Activated T-cell treated with anti-CD3 and anti-CD28 coated beads, Interleukin-2, amount 50 U/mL, for 24 hours (primary cell): Measurements from ENCODE around the gene AKAP12.
"Not testable (repeated sequence)": the region's sequence is repeated elsewhere in the genome, so short reads cannot be mapped to it uniquely, and the experiment has no call there.

Experiments
- DNase-seq: peaks from one replicate; pipeline ENCODE4 v3.0.0-alpha.2; 2020
- H3K27ac Mint-ChIP-seq: 2 replicates; pipeline ENCODE4 v1.8.0; 2020; ENCODE audit warnings: mild to moderate bottlenecking, mixed read lengths
- H3K27me3 Mint-ChIP-seq: 2 replicates; pipeline ENCODE4 v1.8.0; 2020; ENCODE audit warnings: mixed read lengths
- H3K36me3 Mint-ChIP-seq: 2 replicates; pipeline ENCODE4 v1.8.0; 2020; ENCODE audit warnings: low read depth, mixed read lengths
- H3K4me1 Mint-ChIP-seq: 2 replicates; pipeline ENCODE4 v1.8.0; 2020; ENCODE audit warnings: low read depth, mixed read lengths
- H3K4me3 Mint-ChIP-seq: 2 replicates; pipeline ENCODE4 v1.8.0; 2020; ENCODE audit warnings: mild to moderate bottlenecking, moderate library complexity, mixed read lengths
- H3K9me3 Mint-ChIP-seq: 2 replicates; pipeline ENCODE4 v1.8.0; 2020; ENCODE audit warnings: mixed read lengths

The AKAP12 gene

DNA sequence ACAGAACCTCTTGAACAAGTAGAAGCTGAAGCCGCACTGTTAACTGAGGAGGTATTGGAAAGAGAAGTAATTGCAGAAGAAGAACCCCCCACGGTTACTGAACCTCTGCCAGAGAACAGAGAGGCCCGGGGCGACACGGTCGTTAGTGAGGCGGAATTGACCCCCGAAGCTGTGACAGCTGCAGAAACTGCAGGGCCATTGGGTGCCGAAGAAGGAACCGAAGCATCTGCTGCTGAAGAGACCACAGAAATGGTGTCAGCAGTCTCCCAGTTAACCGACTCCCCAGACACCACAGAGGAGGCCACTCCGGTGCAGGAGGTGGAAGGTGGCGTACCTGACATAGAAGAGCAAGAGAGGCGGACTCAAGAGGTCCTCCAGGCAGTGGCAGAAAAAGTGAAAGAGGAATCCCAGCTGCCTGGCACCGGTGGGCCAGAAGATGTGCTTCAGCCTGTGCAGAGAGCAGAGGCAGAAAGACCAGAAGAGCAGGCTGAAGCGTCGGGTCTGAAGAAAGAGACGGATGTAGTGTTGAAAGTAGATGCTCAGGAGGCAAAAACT lies 111.5 kb downstream of the AKAP12 start:
- H3K4me1 Mint-ChIP-seq: no peaks in the 10 kb centered on the region
- H3K27me3 Mint-ChIP-seq: no peaks in the 10 kb centered on the region
- H3K36me3 Mint-ChIP-seq: peaks cover 2% of the 10 kb centered on the region
- H3K27ac Mint-ChIP-seq: no peak overlapping the region
- no peak overlapping the region for H3K4me3 Mint-ChIP-seq
- H3K9me3 Mint-ChIP-seq: no peaks in the 10 kb centered on the region
- no peak for DNase-seq

DNA sequence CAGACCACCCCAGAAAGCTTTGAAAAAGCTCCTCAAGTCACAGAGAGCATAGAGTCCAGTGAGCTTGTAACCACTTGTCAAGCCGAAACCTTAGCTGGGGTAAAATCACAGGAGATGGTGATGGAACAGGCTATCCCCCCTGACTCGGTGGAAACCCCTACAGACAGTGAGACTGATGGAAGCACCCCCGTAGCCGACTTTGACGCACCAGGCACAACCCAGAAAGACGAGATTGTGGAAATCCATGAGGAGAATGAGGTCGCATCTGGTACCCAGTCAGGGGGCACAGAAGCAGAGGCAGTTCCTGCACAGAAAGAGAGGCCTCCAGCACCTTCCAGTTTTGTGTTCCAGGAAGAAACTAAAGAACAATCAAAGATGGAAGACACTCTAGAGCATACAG lies 112.0 kb downstream of the AKAP12 start:
- Mint-ChIP-seq H3K9me3 (no peaks in the 10 kb centered on the region), H3K36me3 (peaks cover 2% of the 10 kb centered on the region), H3K27me3 (no peaks in the 10 kb centered on the region), H3K27ac (no peak overlapping the region), H3K4me3 (no peak overlapping the region), H3K4me1 (no peaks in the 10 kb centered on the region)
- DNase-seq: no peak

DNA sequence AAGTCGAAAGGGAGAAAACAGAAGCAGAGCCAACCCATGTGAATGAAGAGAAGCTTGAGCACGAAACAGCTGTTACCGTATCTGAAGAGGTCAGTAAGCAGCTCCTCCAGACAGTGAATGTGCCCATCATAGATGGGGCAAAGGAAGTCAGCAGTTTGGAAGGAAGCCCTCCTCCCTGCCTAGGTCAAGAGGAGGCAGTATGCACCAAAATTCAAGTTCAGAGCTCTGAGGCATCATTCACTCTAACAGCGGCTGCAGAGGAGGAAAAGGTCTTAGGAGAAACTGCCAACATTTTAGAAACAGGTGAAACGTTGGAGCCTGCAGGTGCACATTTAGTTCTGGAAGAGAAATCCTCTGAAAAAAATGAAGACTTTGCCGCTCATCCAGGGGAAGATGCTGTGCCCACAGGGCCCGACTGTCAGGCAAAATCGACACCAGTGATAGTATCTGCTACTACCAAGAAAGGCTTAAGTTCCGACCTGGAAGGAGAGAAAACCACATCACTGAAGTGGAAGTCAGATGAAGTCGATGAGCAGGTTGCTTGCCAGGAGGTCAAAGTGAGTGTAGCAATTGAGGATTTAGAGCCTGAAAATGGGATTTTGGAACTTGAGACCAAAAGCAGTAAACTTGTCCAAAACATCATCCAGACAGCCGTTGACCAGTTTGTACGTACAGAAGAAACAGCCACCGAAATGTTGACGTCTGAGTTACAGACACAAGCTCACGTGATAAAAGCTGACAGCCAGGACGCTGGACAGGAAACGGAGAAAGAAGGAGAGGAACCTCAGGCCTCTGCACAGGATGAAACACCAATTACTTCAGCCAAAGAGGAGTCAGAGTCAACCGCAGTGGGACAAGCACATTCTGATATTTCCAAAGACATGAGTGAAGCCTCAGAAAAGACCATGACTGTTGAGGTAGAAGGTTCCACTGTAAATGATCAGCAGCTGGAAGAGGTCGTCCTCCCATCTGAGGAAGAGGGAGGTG lies 112.9 kb downstream of the AKAP12 start:
- no peak overlapping the region for H3K4me3 Mint-ChIP-seq

DNA sequence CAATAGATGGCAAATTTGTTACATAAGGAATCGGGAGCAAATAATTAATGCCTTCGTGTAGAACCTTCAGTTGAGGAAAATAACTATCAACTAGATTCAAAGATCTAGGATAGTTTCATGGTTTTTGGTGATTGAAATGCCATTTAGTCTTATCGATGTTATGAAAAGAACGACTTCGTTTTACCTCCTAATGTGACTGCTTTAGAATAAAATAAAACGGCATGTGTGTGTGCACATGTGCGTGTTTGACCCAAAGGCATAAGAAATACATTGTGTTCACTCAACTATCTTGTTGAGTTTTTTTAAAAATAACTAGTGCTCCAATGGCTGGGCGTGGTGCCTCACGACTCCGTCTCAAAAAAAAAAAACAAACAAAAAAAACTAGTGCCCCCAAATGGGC lies 114.0 kb downstream of the AKAP12 start:
- Mint-ChIP-seq H3K4me3 (no peak overlapping the region), H3K27me3 (no peaks in the 10 kb centered on the region), H3K27ac (no peak overlapping the region), H3K9me3 (no peaks in the 10 kb centered on the region), H3K4me1 (peaks cover 14% of the 10 kb centered on the region), H3K36me3 (peaks cover 11% of the 10 kb centered on the region)
- DNase-seq: no peak

More for the DNA sequence above, 112.9 kb downstream of the AKAP12 start:
- H3K27me3 Mint-ChIP-seq: no peaks in the 10 kb centered on the region
- no peak for DNase-seq
- H3K36me3 Mint-ChIP-seq: peaks cover 2% of the 10 kb centered on the region
- H3K9me3 Mint-ChIP-seq: no peaks in the 10 kb centered on the region
- no peak overlapping the region for H3K27ac Mint-ChIP-seq
- peaks cover 4% of the 10 kb centered on the region for H3K4me1 Mint-ChIP-seq

DNA sequence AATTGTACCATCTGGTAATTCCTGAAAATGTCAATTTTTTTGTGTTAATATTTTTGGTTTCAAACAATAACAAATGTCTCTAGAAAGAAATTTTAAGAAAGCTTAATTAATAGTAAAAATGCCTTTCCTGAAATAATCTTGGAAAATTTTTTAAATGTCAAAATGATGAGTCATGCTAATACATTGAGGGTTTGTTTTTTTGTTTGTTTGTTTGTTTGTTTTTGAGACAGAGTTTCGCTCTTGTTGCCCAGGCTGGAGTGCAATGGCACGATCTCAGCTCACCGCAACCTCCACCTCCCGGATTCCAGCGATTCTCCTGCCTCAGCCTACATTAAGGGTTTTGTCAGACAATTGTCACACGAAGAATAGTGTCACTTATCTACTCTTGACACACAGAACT lies 117.2 kb downstream of the AKAP12 start:
- not testable (repeated sequence) for DNase-seq, H3K27ac Mint-ChIP-seq, H3K27me3 Mint-ChIP-seq, H3K4me3 Mint-ChIP-seq, H3K9me3 Mint-ChIP-seq
- Mint-ChIP-seq H3K36me3 (peaks cover 37% of the 10 kb centered on the region), H3K4me1 (peaks cover 14% of the 10 kb centered on the region)

DNA sequence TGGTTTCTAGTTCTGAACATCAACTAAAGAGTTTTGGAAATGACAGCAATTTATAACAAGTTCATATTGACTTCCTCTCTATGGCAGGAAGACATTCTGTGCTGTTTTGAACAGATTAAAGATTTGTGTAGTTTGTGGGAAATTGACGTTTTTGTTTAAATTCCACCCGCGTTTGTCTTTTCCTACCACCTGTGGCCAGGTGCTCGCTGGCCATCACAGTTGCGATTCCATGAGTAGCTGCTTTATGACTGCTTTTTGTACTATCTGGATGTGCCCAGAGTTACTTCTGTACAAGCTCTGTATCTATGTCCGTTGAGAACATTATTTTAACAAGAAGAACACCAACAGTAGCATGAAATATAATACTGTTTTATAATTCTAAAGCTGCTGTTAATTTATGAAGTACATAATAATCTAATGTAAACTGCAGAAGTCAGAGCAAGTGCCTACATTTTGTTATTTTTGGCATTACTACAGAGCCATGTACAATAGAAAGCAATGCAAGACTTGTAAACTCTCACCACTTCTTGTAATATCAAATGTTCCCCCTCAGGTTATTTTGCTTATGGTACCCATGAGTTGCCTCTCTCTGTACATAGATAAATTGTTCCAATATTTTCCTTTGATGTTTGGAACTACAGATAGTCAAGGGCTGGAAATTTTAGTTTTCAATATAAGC lies 118.1 kb downstream of the AKAP12 start:
- Mint-ChIP-seq H3K4me3 (no peak overlapping the region), H3K27ac (no peak overlapping the region), H3K36me3 (peaks cover 46% of the 10 kb centered on the region), H3K4me1 (peaks cover 14% of the 10 kb centered on the region), H3K27me3 (no peaks in the 10 kb centered on the region), H3K9me3 (no peaks in the 10 kb centered on the region)
- no peak for DNase-seq

DNA sequence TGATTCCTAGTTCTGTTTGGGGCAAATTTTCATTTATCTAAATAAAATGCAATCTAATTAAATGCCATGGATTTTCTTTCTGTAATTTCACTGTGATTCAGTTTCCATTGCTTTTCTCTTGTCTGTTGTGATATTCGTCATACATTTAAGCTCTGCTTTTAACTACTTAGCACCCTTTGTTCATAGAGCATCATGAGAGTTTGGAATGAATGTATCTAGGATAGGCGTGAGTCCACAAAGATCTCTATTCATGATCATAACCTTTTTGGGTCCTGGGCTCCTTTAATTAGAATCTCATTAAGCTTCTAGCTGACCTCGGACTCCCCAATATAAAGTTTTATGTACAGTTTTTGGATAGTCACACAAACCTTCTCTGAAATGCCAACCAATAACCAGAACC lies 118.7 kb downstream of the AKAP12 start:
- Mint-ChIP-seq H3K27me3 (no peaks in the 10 kb centered on the region), H3K4me3 (no peak overlapping the region), H3K36me3 (peaks cover 51% of the 10 kb centered on the region), H3K9me3 (no peaks in the 10 kb centered on the region), H3K27ac (no peak overlapping the region), H3K4me1 (peaks cover 14% of the 10 kb centered on the region)
- DNase-seq: no peak

DNA sequence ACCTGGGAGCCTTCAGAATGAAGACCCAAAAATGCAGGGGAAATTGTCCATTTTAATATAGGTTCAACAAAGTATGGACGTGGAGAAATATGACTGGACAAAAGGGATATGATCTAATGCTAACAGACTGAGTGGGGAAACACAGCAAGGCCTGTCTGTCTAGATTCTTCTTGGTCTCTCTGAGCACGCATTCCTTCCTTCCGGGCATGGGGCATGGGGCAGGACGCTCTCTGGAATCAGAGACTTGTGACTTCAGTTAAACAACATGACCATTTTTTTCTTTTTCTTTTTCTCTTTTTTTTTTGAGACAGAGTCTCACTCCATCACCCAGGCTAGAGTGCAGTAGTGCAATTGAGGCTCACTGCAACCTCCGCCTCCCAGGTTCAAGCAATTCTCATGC lies 119.7 kb downstream of the AKAP12 start:
- Mint-ChIP-seq H3K36me3 (peaks cover 58% of the 10 kb centered on the region), H3K4me1 (peaks cover 14% of the 10 kb centered on the region), H3K9me3 (no peaks in the 10 kb centered on the region), H3K27me3 (no peaks in the 10 kb centered on the region), H3K4me3 (no peak overlapping the region), H3K27ac (no peak overlapping the region)
- no peak for DNase-seq

DNA sequence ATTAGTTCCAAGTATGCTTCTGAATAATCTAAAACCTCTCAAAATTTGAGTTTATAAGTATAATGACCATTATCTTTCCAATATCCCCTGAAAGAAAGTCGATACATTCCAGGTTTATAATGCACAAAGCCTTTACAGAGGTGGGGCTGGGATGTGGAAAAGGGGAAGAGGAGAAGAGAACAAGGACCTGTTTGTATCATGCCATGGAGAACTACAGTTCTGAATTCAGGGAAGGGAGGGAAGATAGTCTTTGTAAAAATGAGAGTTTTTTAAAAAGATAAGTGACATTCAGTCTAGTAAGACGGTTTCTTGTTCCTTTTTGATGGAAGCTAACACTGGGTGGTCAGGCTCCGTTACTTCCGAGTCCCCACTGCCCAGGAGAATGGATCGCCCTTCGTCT lies 125.5 kb downstream of the AKAP12 start:
- Mint-ChIP-seq H3K4me3 (no peak overlapping the region), H3K9me3 (no peaks in the 10 kb centered on the region), H3K36me3 (peaks cover 87% of the 10 kb centered on the region), H3K27me3 (no peaks in the 10 kb centered on the region), H3K4me1 (no peaks in the 10 kb centered on the region), H3K27ac (peak overlapping the region; percentile 44)
- DNase-seq: no peak

DNA sequence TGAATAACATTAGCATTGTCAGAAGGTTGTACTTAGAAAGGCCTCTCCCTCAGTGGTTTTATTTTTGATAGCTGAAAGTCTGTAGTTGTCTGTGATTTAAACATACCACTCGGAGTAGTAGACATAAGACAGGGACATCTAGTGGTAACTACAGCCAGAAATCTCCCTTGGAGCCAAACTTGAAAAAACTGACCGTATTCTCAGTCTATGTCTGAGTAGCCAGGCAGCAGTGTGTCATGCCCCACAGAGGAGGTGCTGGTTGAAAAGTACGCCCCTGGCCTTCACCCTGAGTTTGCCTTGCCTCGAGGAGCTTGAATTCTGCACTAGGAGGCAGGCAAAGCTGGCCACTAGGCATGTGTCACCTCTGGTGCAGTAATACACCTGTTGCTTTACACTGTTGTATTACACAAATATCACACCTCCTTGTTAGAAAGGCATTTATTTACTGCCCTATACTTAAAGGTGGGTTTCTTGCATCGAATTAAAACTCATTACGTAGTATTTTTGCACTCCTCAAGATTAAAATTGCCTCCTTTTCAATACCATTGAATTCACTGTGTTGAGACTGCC lies 130.8 kb downstream of the AKAP12 start:
- H3K36me3 Mint-ChIP-seq: peaks cover 77% of the 10 kb centered on the region
- no peaks in the 10 kb centered on the region for H3K9me3 Mint-ChIP-seq
- H3K27ac Mint-ChIP-seq: peak overlapping the region; percentile 85
- DNase-seq: no peak
- peaks cover 40% of the 10 kb centered on the region for H3K4me1 Mint-ChIP-seq
- no peak overlapping the region for H3K4me3 Mint-ChIP-seq
- H3K27me3 Mint-ChIP-seq: no peaks in the 10 kb centered on the region

DNA sequence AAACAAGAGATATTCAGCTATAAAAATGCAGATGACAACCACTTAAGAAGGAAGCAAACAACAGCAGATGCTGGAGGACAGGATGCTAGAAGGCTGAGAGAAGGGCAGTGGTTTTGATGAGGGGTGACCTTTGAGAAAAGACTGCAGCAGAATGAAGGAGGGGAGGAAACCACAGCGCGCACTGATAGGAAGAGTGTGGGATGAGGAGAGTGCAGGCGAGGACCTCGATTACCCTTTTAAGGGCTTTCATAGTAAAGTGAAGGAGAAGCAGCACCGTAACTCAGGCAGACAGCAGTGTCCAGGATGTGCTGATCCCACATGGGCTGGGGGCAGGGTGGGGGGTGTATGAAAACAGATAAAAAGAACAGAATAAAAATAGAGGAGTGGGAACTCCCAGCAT lies 132.4 kb downstream of the AKAP12 start:
- Mint-ChIP-seq H3K27me3 (no peaks in the 10 kb centered on the region), H3K27ac (peak overlapping the region; percentile 85), H3K36me3 (peaks cover 64% of the 10 kb centered on the region), H3K9me3 (no peaks in the 10 kb centered on the region), H3K4me3 (peak overlapping the region; percentile 47), H3K4me1 (peaks cover 56% of the 10 kb centered on the region)
- DNase-seq: no peak

DNA sequence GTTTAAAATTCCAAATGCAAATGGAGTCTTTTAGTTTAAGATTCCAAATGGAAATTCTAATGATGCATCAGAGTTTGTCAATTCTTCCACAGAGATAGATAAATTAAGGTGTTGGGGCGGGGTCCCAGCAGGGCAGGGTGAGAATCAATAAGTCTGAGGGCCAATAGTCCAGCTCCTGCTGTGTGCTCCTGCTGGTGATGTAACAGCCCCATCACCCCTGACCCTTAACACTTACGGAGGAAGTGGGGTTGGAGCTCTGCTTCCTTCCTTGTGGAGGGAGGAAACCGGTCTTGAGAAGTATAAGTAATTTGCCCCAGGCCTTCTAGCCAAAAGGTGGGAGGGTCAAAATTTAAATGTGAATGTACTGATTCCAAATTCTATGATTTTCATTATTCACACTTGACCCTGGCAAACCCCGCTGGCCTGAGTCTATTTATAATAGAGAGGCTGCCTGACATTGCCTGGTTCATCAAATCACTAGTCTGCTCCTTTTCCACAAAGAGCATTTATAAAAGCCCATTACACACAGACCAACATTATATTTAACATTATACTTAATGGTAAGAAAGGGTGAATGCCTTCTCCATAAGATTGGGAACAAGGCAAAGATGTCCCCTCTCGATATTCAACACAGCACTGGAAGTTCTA lies 134.4 kb downstream of the AKAP12 start:
- Mint-ChIP-seq H3K9me3 (no peaks in the 10 kb centered on the region), H3K27ac (peak overlapping the region; percentile 87), H3K27me3 (no peaks in the 10 kb centered on the region), H3K36me3 (peaks cover 49% of the 10 kb centered on the region), H3K4me1 (peaks cover 68% of the 10 kb centered on the region), H3K4me3 (peak overlapping the region; percentile 52)
- DNase-seq: no peak

DNA sequence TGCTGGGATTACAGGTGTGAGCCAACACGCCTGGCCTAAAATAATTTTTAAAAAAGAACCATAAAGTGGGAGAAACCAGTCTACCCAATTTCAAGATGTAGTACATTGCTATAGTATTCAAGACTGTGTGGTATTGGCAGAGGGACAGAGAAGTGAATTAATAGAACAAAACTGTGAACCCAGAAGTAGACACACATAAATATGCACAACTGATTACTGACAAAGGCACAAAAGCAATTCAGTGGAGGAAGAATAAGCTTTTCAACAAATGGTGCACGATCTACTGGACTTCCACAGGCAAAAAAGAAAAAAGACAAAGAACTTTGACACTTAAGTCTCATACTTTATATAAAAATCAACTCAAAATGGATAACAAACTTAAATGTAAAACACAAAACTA lies 136.1 kb downstream of the AKAP12 start:
- no peak for DNase-seq
- Mint-ChIP-seq H3K27ac (peak overlapping the region; percentile 55), H3K4me3 (no peak overlapping the region), H3K9me3 (no peaks in the 10 kb centered on the region), H3K4me1 (peaks cover 82% of the 10 kb centered on the region), H3K36me3 (peaks cover 45% of the 10 kb centered on the region), H3K27me3 (no peaks in the 10 kb centered on the region)

DNA sequence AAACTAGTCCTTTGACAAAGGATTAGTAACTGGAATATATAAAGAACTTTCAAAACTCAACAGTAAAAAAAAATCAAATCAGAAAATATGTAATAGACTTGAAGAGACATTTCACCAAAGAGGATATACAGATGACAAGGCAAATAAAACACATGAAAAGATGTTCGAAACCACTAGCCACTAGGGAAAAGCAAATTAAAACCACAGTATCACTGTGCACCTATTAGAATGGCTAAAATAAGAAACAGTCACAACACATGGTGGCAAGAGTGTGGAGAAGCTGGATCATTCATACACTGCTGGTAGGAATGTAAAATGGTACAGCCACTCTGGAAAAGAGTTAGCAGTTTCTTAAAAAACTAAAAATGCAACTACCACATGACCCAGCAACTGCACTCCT lies 136.7 kb downstream of the AKAP12 start:
- no peak for DNase-seq
- H3K36me3 Mint-ChIP-seq: peaks cover 42% of the 10 kb centered on the region
- H3K9me3 Mint-ChIP-seq: no peaks in the 10 kb centered on the region
- H3K4me1 Mint-ChIP-seq: peaks cover 82% of the 10 kb centered on the region
- H3K4me3 Mint-ChIP-seq: no peak overlapping the region
- H3K27ac Mint-ChIP-seq: peak overlapping the region; percentile 55
- H3K27me3 Mint-ChIP-seq: no peaks in the 10 kb centered on the region
